SH-SY5Y (cell line): ENCODE data around the gene WWP2.

ENCODE experiments used
- GATA2 ChIP-seq: IDR thresholded peaks from 2 replicates; pipeline ENCODE4 v1.6.1; 2011; ENCODE audit warnings: mild to moderate bottlenecking, low read depth, low read length
- GATA3 ChIP-seq: IDR thresholded peaks from 2 replicates; pipeline ENCODE4 v1.6.1; 2011; ENCODE audit warnings: low read depth, mild to moderate bottlenecking, low read length, moderate library complexity

DNA sequence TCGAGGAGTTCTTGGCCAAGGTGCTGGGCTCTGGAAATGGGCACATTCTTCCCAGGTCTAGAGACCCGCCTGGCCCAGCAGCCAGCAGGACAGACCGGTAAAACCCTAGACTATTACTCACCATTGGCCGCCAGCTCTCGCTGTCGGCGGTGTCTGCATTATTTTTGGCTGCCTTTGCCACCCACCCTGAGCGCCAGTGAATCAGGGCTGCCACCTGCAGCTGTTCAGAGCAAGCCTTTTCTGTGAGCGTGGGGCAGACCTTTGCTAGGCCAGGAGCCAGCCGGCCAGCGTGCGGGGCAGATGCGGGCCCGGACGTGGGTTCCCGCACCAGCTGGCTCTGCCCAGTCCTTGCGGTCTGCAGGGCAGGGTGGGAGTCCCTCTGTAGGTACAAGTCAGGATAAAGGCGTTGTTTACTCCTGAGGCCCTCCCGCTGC is 173.2 kb downstream of the WWP2 start:
- TF ChIP-seq GATA2 (no peak), GATA3 (no peak)
